ENCODE data around the gene PPFIBP2.
A peak's percentile ranks its signal among the peaks of the same experiment; 100 is the strongest.

Gene PPFIBP2

GRCh38 chr11:7603031-7603781, 89.4 kb downstream of the PPFIBP2 start:
- DNase-seq (ENCODE audit: low spot score) = no peak

- no peak for DNase-seq (ENCODE audit: low spot score)
These were observed 90.6 kb downstream of the PPFIBP2 start for GRCh38 chr11:7604331-7604955.

GRCh38 chr11:7605186-7605943, 91.6 kb downstream of the PPFIBP2 start:
- no peak for DNase-seq (ENCODE audit: low spot score)

- no peak for DNase-seq (ENCODE audit: low spot score)
These were observed 92.7 kb downstream of the PPFIBP2 start for GRCh38 chr11:7606496-7606895.

GRCh38 chr11:7609015-7609414, 95.2 kb downstream of the PPFIBP2 start:
- no peak for DNase-seq (ENCODE audit: low spot score)

- peak; percentile 16 for DNase-seq (ENCODE audit: low spot score)
These were observed 95.7 kb downstream of the PPFIBP2 start for GRCh38 chr11:7609521-7609920.

GRCh38 chr11:7610393-7610792, 96.6 kb downstream of the PPFIBP2 start:
- no peak for DNase-seq (ENCODE audit: low spot score)

- no peak for DNase-seq (ENCODE audit: low spot score)
These were observed 97.6 kb downstream of the PPFIBP2 start for GRCh38 chr11:7611411-7611810.

- no peak for DNase-seq (ENCODE audit: low spot score)
These were observed 98.4 kb downstream of the PPFIBP2 start for GRCh38 chr11:7612056-7612660.

GRCh38 chr11:7612661-7613393, 99.0 kb downstream of the PPFIBP2 start:
- DNase-seq (ENCODE audit: low spot score) = no peak

GRCh38 chr11:7613394-7613720, 99.6 kb downstream of the PPFIBP2 start:
- DNase-seq (ENCODE audit: low spot score) = no peak

GRCh38 chr11:7614656-7615055, 100.9 kb downstream of the PPFIBP2 start:
- no peak for DNase-seq (ENCODE audit: low spot score)

GRCh38 chr11:7617032-7617431, 103.2 kb downstream of the PPFIBP2 start:
- no peak for DNase-seq (ENCODE audit: low spot score)

GRCh38 chr11:7619322-7619721, 105.5 kb downstream of the PPFIBP2 start:
- DNase-seq (ENCODE audit: low spot score) = no peak

GRCh38 chr11:7621090-7621489, 107.3 kb downstream of the PPFIBP2 start:
- DNase-seq (ENCODE audit: low spot score) = no peak

GRCh38 chr11:7621554-7621953, 107.8 kb downstream of the PPFIBP2 start:
- no peak for DNase-seq (ENCODE audit: low spot score)

GRCh38 chr11:7622721-7623120, 108.9 kb downstream of the PPFIBP2 start:
- DNase-seq (ENCODE audit: low spot score) = no peak

GRCh38 chr11:7628660-7629059, 114.9 kb downstream of the PPFIBP2 start:
- DNase-seq (ENCODE audit: low spot score) = no peak

- no peak for DNase-seq (ENCODE audit: low spot score)
These were observed 116.2 kb downstream of the PPFIBP2 start for GRCh38 chr11:7630002-7630401.

GRCh38 chr11:7632211-7632610, 118.4 kb downstream of the PPFIBP2 start:
- DNase-seq (ENCODE audit: low spot score) = no peak

- no peak for DNase-seq (ENCODE audit: low spot score)
These were observed 121.3 kb downstream of the PPFIBP2 start for GRCh38 chr11:7635137-7635536.

- no peak for DNase-seq (ENCODE audit: low spot score)
These were observed 121.9 kb downstream of the PPFIBP2 start for GRCh38 chr11:7635708-7636107.
